Liver (tissue), 9 donors: ENCODE measurements around the gene NARS2. TPM values are rescaled to one million over a fixed set of nuclear protein-coding genes. Genes with fewer than 3 reads are reported as not detected.

Experiments used
- DNase-seq: peaks from one replicate; pipeline ENCODE4 v3.0.0-alpha.2; 2017; ENCODE audit warnings: low spot score
- H3K27ac ChIP-seq, 2 donors: one replicate each; pipeline ENCODE4 v1.7.0; 2013; ENCODE audit warnings: inconsistent platforms in 2 of 2, low read length in 2 of 2, control low read depth in 1 of 2, low read depth in 1 of 2, mild to moderate bottlenecking in 1 of 2
- H3K27me3 ChIP-seq, 4 donors: one replicate each; pipeline versions ENCODE4 v1.6.1 to v1.7.0; 2013; ENCODE audit warnings: low read length in 3 of 4, inconsistent platforms in 1 of 4, mild to moderate bottlenecking in 1 of 4, moderate library complexity in 1 of 4; ENCODE audit not compliant: control insufficient read depth in 4 of 4, insufficient read depth in 4 of 4
- H3K36me3 ChIP-seq, 4 donors: one replicate each; pipeline versions ENCODE4 v1.6.1 to v1.7.0; 2013; ENCODE audit warnings: low read length in 3 of 4, mild to moderate bottlenecking in 3 of 4, low read depth in 1 of 4, moderate library complexity in 1 of 4; ENCODE audit not compliant: control insufficient read depth in 4 of 4, insufficient read depth in 3 of 4
- H3K4me1 ChIP-seq, 4 donors: one replicate each; pipeline versions ENCODE4 v1.6.1 to v1.7.0; 2013; ENCODE audit warnings: low read length in 3 of 4, mild to moderate bottlenecking in 3 of 4, moderate library complexity in 1 of 4; ENCODE audit not compliant: control insufficient read depth in 4 of 4, insufficient read depth in 4 of 4
- H3K4me3 ChIP-seq, 3 donors: one replicate each; pipeline versions ENCODE4 v1.6.1 to v1.7.0; 2013; ENCODE audit warnings: low read length in 3 of 3, control low read depth in 1 of 3, low read depth in 1 of 3, mild to moderate bottlenecking in 1 of 3
- H3K9ac ChIP-seq, 2 donors: one replicate each; pipeline ENCODE4 v1.7.0; 2013; ENCODE audit warnings: low read length in 2 of 2, mild to moderate bottlenecking in 2 of 2, moderate library complexity in 2 of 2, control low read depth in 1 of 2, low read depth in 1 of 2
- H3K9me3 ChIP-seq, 4 donors: one replicate each; pipeline versions ENCODE4 v1.6.1 to v1.7.0; 2013; ENCODE audit warnings: low read length in 3 of 4; ENCODE audit not compliant: control insufficient read depth in 4 of 4
- EGR1 ChIP-seq, 2 donors: IDR thresholded peaks; 2 replicates each; pipeline ENCODE4 v1.6.1; 2016 to 2018; ENCODE audit warnings: antibody characterized with exemption in 2 of 2, low read depth in 2 of 2
- FOXA1 ChIP-seq: IDR thresholded peaks from 2 replicates; pipeline ENCODE4 v1.6.1; 2016; ENCODE audit warnings: antibody characterized with exemption
- FOXA2 ChIP-seq: IDR thresholded peaks from 2 replicates; pipeline ENCODE4 v1.6.1; 2016; ENCODE audit warnings: antibody characterized with exemption
- GABPA ChIP-seq, 2 donors: IDR thresholded peaks in 1 of 2; conservative IDR thresholded peaks in 1 of 2; 2 replicates each; pipeline ENCODE4 v1.6.1; 2016; ENCODE audit warnings: antibody characterized with exemption in 2 of 2, mild to moderate bottlenecking in 1 of 2, moderate library complexity in 1 of 2
- HNF4A ChIP-seq, 2 donors: conservative IDR thresholded peaks; 2 replicates each; pipeline ENCODE4 v1.6.1; 2016; ENCODE audit warnings: antibody characterized with exemption in 2 of 2, mild to moderate bottlenecking in 2 of 2
- HNF4G ChIP-seq: IDR thresholded peaks from 2 replicates; pipeline ENCODE4 v1.6.1; 2016; ENCODE audit warnings: antibody characterized with exemption
- JUND ChIP-seq, 2 donors: IDR thresholded peaks; 2 replicates each; pipeline ENCODE4 v1.6.1; 2016; ENCODE audit warnings: antibody characterized with exemption in 2 of 2
- NR2F2 ChIP-seq: IDR thresholded peaks from 2 replicates; pipeline ENCODE4 v1.6.1; 2016; ENCODE audit warnings: antibody characterized with exemption
- RAD21 ChIP-seq, 2 donors: IDR thresholded peaks; 2 replicates each; pipeline ENCODE4 v1.6.1; 2016; ENCODE audit warnings: antibody characterized with exemption in 2 of 2, mild to moderate bottlenecking in 2 of 2
- RXRA ChIP-seq, 2 donors: IDR thresholded peaks; 2 replicates each; pipeline ENCODE4 v1.6.1; 2017 to 2018; ENCODE audit warnings: antibody characterized with exemption in 2 of 2, mild to moderate bottlenecking in 1 of 2
- SP1 ChIP-seq: IDR thresholded peaks from 2 replicates; pipeline ENCODE4 v1.6.1; 2018; ENCODE audit warnings: antibody characterized with exemption, mild to moderate bottlenecking
- TAF1 ChIP-seq: conservative IDR thresholded peaks from 2 replicates; pipeline ENCODE4 v1.6.1; 2016; ENCODE audit warnings: antibody characterized with exemption, mild to moderate bottlenecking
- YY1 ChIP-seq: IDR thresholded peaks from 2 replicates; pipeline ENCODE4 v1.6.1; 2016; ENCODE audit warnings: antibody characterized with exemption, mild to moderate bottlenecking
- WGBS: extraction: QIAGEN DNeasy Blood & Tissue Kit; methylation state at CpG from one replicate; pipeline ENCODE4 v1.1.7; 2013; 5-methylcytosine and 5-hydroxymethylcytosine counted together
- polyA plus RNA-seq, 2 donors: library from polyadenylated mRNA; stranded (reverse) in 1 of 2; unstranded in 1 of 2; fragments of 200-250 nt in 1 of 2; fragments of >200 nt in 1 of 2; fragmentation: Nextera tagmentation in 1 of 2; extraction: Ambion mirVana in 1 of 2; gene quantifications; one replicate each; pipeline versions ENCODE4 v1.2.1 to v1.2.3, GENCODE V29; 2013 to 2015
- total RNA-seq, 2 donors: library from RNA; depleted of rRNA; stranded (reverse); fragments of >200 nt; gene quantifications; one replicate each; pipeline ENCODE4 v1.2.3, GENCODE V29; 2014
- TF ChIP-seq, protein P1 (sequence below): IDR thresholded peaks from 2 replicates; pipeline ENCODE4 v1.6.1; 2016; ENCODE audit warnings: antibody characterized with exemption
- TF ChIP-seq, protein P2 (sequence below): IDR thresholded peaks from 2 replicates; pipeline ENCODE4 v1.6.1; 2016; ENCODE audit warnings: antibody characterized with exemption
- TF ChIP-seq, protein P3 (sequence below): fragments of 150-350 bp; IDR thresholded peaks from 2 replicates; pipeline ENCODE4 v1.5.1; 2017; ENCODE audit warnings: improper control_type of control experiment, low read depth, low read length; ENCODE audit not compliant: missing input control
- TF ChIP-seq, protein P4 (sequence below): IDR thresholded peaks from 2 replicates; pipeline ENCODE4 v1.6.1; 2016; ENCODE audit warnings: antibody characterized with exemption, mild to moderate bottlenecking
- TF ChIP-seq, protein P5 (sequence below): IDR thresholded peaks from 2 replicates; pipeline ENCODE4 v1.6.1; 2016; ENCODE audit warnings: antibody characterized with exemption
- donor health status: healthy.
- donor health status: healthy.
- donor health status: healthy.
- donor health status: healthy.
- donor health status: healthy.

The NARS2 gene
- total and polyA plus RNA-seq, 4 donors: 10.4 to 19.4 (median 11.8) TPM

DNA sequence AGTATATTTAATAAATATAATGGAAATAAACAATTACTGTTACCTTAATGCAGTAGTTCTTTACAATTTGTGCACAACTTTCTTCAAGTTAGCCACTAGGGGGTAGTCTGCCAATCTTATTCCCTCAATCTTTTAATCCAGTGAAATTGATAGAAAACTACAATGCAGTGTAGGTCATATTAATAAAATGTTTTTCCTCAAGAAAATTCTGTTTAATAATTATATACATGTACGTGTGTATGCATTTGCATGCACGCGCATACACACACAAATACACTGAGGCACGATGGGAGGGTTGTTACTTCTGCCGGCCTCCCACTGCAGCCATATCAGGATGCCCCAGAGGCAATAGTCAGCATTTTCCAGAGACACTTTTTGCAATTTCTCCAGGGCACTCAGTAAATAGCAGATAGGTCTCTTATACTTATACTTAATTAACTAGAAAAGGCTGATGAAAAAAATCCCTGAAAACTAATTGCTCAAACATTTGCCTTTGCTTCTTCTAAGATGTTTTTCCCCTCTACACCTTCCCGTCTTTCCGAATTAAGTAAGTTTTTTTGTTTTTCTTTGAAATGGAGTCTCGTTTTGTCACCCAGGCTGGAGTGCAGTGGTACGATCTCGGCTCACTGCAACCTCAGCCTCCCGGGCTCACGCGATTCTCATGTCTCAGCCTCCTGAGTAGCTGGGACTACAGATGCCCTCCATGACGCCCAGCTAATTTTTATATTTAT, 160.2 kb downstream of the NARS2 start:
- no peak for DNase-seq
- Histone ChIP-seq H3K36me3 (no peaks in the 10 kb centered on the region), H3K27ac (no peak overlapping the region), H3K4me1 (peaks cover 0 to 24% (median 16%) of the 10 kb centered on the region in 4 donors), H3K27me3 (no peaks in the 10 kb centered on the region), H3K9ac (no peak overlapping the region), H3K4me3 (no peak overlapping the region), H3K9me3 (peaks cover 0 to 3% (median 0%) of the 10 kb centered on the region in 4 donors)
- 91% methylated on average over 14 of the region's 14 CpGs for WGBS
- TF ChIP-seq, protein P1, sequence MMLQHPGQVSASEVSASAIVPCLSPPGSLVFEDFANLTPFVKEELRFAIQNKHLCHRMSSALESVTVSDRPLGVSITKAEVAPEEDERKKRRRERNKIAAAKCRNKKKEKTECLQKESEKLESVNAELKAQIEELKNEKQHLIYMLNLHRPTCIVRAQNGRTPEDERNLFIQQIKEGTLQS: no peak
- TF ChIP-seq JUND (IDR thresholded peaks at IDR 0.05) (no peak), FOXA2 (no peak), TAF1 (no peak), RAD21 (IDR thresholded peaks at IDR 0.05) (peak; percentile 67 to 75)
- TF ChIP-seq, protein P2, sequence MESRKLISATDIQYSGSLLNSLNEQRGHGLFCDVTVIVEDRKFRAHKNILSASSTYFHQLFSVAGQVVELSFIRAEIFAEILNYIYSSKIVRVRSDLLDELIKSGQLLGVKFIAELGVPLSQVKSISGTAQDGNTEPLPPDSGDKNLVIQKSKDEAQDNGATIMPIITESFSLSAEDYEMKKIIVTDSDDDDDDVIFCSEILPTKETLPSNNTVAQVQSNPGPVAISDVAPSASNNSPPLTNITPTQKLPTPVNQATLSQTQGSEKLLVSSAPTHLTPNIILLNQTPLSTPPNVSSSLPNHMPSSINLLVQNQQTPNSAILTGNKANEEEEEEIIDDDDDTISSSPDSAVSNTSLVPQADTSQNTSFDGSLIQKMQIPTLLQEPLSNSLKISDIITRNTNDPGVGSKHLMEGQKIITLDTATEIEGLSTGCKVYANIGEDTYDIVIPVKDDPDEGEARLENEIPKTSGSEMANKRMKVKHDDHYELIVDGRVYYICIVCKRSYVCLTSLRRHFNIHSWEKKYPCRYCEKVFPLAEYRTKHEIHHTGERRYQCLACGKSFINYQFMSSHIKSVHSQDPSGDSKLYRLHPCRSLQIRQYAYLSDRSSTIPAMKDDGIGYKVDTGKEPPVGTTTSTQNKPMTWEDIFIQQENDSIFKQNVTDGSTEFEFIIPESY: no peak
- TF ChIP-seq, protein P3, sequence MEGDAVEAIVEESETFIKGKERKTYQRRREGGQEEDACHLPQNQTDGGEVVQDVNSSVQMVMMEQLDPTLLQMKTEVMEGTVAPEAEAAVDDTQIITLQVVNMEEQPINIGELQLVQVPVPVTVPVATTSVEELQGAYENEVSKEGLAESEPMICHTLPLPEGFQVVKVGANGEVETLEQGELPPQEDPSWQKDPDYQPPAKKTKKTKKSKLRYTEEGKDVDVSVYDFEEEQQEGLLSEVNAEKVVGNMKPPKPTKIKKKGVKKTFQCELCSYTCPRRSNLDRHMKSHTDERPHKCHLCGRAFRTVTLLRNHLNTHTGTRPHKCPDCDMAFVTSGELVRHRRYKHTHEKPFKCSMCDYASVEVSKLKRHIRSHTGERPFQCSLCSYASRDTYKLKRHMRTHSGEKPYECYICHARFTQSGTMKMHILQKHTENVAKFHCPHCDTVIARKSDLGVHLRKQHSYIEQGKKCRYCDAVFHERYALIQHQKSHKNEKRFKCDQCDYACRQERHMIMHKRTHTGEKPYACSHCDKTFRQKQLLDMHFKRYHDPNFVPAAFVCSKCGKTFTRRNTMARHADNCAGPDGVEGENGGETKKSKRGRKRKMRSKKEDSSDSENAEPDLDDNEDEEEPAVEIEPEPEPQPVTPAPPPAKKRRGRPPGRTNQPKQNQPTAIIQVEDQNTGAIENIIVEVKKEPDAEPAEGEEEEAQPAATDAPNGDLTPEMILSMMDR: peak; percentile 37

DNA sequence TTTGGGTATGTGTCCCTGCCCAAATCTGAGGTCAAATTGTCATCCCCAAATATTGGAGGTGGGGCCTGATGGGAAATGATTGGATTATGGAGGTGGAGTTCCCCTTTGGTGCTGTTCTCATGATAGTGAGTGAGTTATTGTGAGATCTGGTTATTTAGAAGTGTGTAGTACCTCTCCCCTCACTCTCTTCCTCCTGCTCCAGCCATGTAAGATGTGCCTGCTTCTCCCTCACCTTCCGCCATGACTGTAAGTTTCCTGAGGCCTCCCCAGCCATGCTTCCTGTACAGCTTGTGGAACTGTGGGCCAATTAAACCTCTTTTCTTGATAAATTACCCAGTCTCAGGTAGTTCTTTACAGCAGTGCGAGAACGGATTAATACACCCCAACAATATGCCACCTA, 166.0 kb downstream of the NARS2 start:
- DNase-seq: no peak
- Histone ChIP-seq H3K36me3 (no peaks in the 10 kb centered on the region), H3K9me3 (peaks cover 0 to 3% (median 0%) of the 10 kb centered on the region in 4 donors), H3K9ac (no peak overlapping the region), H3K4me1 (no peaks in the 10 kb centered on the region), H3K27me3 (no peaks in the 10 kb centered on the region), H3K4me3 (no peak overlapping the region), H3K27ac (no peak overlapping the region)
- over 99% methylated on average over 3 of the region's 3 CpGs for WGBS
- TF ChIP-seq, protein P4, sequence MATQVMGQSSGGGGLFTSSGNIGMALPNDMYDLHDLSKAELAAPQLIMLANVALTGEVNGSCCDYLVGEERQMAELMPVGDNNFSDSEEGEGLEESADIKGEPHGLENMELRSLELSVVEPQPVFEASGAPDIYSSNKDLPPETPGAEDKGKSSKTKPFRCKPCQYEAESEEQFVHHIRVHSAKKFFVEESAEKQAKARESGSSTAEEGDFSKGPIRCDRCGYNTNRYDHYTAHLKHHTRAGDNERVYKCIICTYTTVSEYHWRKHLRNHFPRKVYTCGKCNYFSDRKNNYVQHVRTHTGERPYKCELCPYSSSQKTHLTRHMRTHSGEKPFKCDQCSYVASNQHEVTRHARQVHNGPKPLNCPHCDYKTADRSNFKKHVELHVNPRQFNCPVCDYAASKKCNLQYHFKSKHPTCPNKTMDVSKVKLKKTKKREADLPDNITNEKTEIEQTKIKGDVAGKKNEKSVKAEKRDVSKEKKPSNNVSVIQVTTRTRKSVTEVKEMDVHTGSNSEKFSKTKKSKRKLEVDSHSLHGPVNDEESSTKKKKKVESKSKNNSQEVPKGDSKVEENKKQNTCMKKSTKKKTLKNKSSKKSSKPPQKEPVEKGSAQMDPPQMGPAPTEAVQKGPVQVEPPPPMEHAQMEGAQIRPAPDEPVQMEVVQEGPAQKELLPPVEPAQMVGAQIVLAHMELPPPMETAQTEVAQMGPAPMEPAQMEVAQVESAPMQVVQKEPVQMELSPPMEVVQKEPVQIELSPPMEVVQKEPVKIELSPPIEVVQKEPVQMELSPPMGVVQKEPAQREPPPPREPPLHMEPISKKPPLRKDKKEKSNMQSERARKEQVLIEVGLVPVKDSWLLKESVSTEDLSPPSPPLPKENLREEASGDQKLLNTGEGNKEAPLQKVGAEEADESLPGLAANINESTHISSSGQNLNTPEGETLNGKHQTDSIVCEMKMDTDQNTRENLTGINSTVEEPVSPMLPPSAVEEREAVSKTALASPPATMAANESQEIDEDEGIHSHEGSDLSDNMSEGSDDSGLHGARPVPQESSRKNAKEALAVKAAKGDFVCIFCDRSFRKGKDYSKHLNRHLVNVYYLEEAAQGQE: no peak
- TF ChIP-seq, protein P5, sequence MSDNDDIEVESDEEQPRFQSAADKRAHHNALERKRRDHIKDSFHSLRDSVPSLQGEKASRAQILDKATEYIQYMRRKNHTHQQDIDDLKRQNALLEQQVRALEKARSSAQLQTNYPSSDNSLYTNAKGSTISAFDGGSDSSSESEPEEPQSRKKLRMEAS: no peak
- TF ChIP-seq EGR1 (IDR thresholded peaks at IDR 0.05; ENCODE audit: low read depth in 2 of 2): no peak
- no peak for TF ChIP-seq RAD21 (IDR thresholded peaks at IDR 0.05)
- TF ChIP-seq HNF4G: no peak
- no peak for TF ChIP-seq GABPA (IDR thresholded peaks at IDR 0.05 in 1 of 2, conservative IDR thresholded peaks at IDR 0.05 in 1 of 2)
- TF ChIP-seq FOXA2: no peak
- no peak for TF ChIP-seq HNF4A (conservative IDR thresholded peaks at IDR 0.05)
- TF ChIP-seq TAF1: no peak
- no peak for TF ChIP-seq JUND (IDR thresholded peaks at IDR 0.05)
- TF ChIP-seq, protein P2: no peak
- TF ChIP-seq NR2F2: no peak
- TF ChIP-seq, protein P1: no peak
- TF ChIP-seq, protein P3: no peak
- TF ChIP-seq RXRA (IDR thresholded peaks at IDR 0.05): no peak
- no peak for TF ChIP-seq YY1
- no peak for TF ChIP-seq FOXA1
- no peak for TF ChIP-seq SP1
